Common myeloid progenitor, CD34-positive (primary cell): Measurements from ENCODE around the gene RBPJ.

ENCODE experiments used
- CTCF ChIA-PET: fragments of 350-600 bp; sonication (Branson Sonifier 250); formaldehyde crosslinking; loops from one replicate; lab custom pipeline; 2021; ENCODE audit warnings: antibody characterized with exemption; lab: Charles Lee
- POLR2A ChIA-PET: fragments of 350-600 bp; sonication (Branson Sonifier 250); formaldehyde crosslinking; loops from one replicate; lab custom pipeline; 2021; ENCODE audit warnings: antibody characterized with exemption; lab: Charles Lee
- DNase-seq, 3 donors: peaks; one replicate each; pipeline versions ENCODE4 v3.0.0 to v3.0.0-alpha.2; 2013
- H3K27ac ChIP-seq, 2 experiments: 1 replicate in 1 of 2; 2 replicates in 1 of 2; pipeline ENCODE4 v1.7.0; 2013; ENCODE audit warnings: inconsistent platforms in 2 of 2, low read length in 2 of 2, mild to moderate bottlenecking in 2 of 2, low read depth in 1 of 2, moderate library complexity in 1 of 2; ENCODE audit not compliant: severe bottlenecking in 2 of 2, insufficient read depth in 1 of 2, poor library complexity in 1 of 2
- H3K27me3 ChIP-seq, 5 experiments: replicated peaks in 2 of 5; 1 replicate in 3 of 5; 2 replicates in 2 of 5; pipeline versions ENCODE4 v1.6.1 to v1.7.0; 2013; ENCODE audit warnings: low read length in 4 of 5, mild to moderate bottlenecking in 2 of 5, moderate library complexity in 2 of 5, inconsistent platforms in 1 of 5; ENCODE audit not compliant: insufficient read depth in 5 of 5, control insufficient read depth in 4 of 5
- H3K36me3 ChIP-seq, 4 experiments: 1 replicate in 2 of 4; 2 replicates in 2 of 4; pipeline versions ENCODE4 v1.6.1 to v1.7.0; 2013; ENCODE audit warnings: low read length in 3 of 4, control low read depth in 1 of 4, mild to moderate bottlenecking in 1 of 4; ENCODE audit not compliant: control insufficient read depth in 4 of 4, insufficient read depth in 4 of 4
- H3K4me1 ChIP-seq, 4 experiments: 1 replicate in 3 of 4; 2 replicates in 1 of 4; pipeline versions ENCODE4 v1.6.1 to v1.7.1; 2013; ENCODE audit warnings: low read length in 3 of 4, mild to moderate bottlenecking in 3 of 4, control low read depth in 1 of 4, inconsistent platforms in 1 of 4, moderate library complexity in 1 of 4; ENCODE audit not compliant: control insufficient read depth in 4 of 4, insufficient read depth in 4 of 4; ENCODE audit errors: control extremely low read depth in 1 of 4
- H3K4me3 ChIP-seq, 7 experiments: 1 replicate in 4 of 7; 2 replicates in 3 of 7; pipeline versions ENCODE4 v1.5.1 to v1.7.0; 2013; ENCODE audit warnings: mild to moderate bottlenecking in 7 of 7, low read length in 6 of 7, moderate library complexity in 6 of 7, inconsistent platforms in 2 of 7, low read depth in 2 of 7, control low read depth in 1 of 7; ENCODE audit not compliant: insufficient read depth in 4 of 7, control insufficient read depth in 1 of 7; ENCODE audit errors: extremely low read depth in 1 of 7
- H3K9me3 ChIP-seq, 5 experiments: 1 replicate in 4 of 5; 2 replicates in 1 of 5; pipeline versions ENCODE4 v1.6.1 to v1.7.1; 2013; ENCODE audit warnings: low read length in 4 of 5, mild to moderate bottlenecking in 2 of 5, inconsistent platforms in 1 of 5, low read depth in 1 of 5, moderate library complexity in 1 of 5; ENCODE audit not compliant: control insufficient read depth in 4 of 5, insufficient read depth in 2 of 5; ENCODE audit errors: control extremely low read depth in 1 of 5
- WGBS: methylation state at CpG from one replicate; pipeline ENCODE4 v1.1.5; 2013; ENCODE audit not compliant: insufficient coverage; 5-methylcytosine and 5-hydroxymethylcytosine counted together

Gene RBPJ

GRCh38 chr4:26451597-26451996, 130.8 kb downstream of the RBPJ start:
- no peak overlapping the region for H3K27ac ChIP-seq
- H3K4me1 ChIP-seq, result peaks cover 2 to 17% (median 7%) of the 10 kb centered on the region in 4 experiments
- H3K36me3 ChIP-seq, result no peaks in the 10 kb centered on the region
- H3K4me3 ChIP-seq, result no peak overlapping the region
- DNase-seq, result no peak
- POLR2A ChIA-PET, result no interaction called here
- no peaks in the 10 kb centered on the region for H3K27me3 ChIP-seq
- H3K9me3 ChIP-seq, result no peaks in the 10 kb centered on the region
- CTCF ChIA-PET, result no interaction called here
- WGBS, result no CpG with 5 or more reads among the region's 3 CpGs

GRCh38 chr4:26452565-26453531, 132.0 kb downstream of the RBPJ start:
- DNase-seq, result no peak
- H3K27me3 ChIP-seq, result no peaks in the 10 kb centered on the region
- POLR2A ChIA-PET, result no interaction called here
- H3K9me3 ChIP-seq, result no peaks in the 10 kb centered on the region
- H3K4me3 ChIP-seq, result peak overlapping the region in 2 of 7 experiments; percentile 41 to 50
- H3K36me3 ChIP-seq, result no peaks in the 10 kb centered on the region
- no peak overlapping the region for H3K27ac ChIP-seq
- 86% methylated on average over 9 of the region's 15 CpGs for WGBS
- peaks cover 7 to 26% (median 15%) of the 10 kb centered on the region in 4 experiments for H3K4me1 ChIP-seq
- CTCF ChIA-PET, result no interaction called here

- Histone ChIP-seq H3K36me3 (no peaks in the 10 kb centered on the region), H3K4me3 (no peak overlapping the region), H3K27ac (no peak overlapping the region), H3K4me1 (peaks cover 11 to 36% (median 23%) of the 10 kb centered on the region in 4 experiments), H3K27me3 (no peaks in the 10 kb centered on the region), H3K9me3 (no peaks in the 10 kb centered on the region)
- ChIA-PET POLR2A (no interaction called here), CTCF (interaction anchor here (1.4 kb wide), 1 partner anchor 16 kb away, joined by 3 read pairs; no protein-coding TSS in a partner anchor)
- no peak for DNase-seq
- WGBS, result 92% methylated on average over 2 of the region's 3 CpGs
Observed at GRCh38 chr4:26454961-26455360, 134.1 kb downstream of the RBPJ start.

- Histone ChIP-seq H3K36me3 (no peaks in the 10 kb centered on the region), H3K27ac (no peak overlapping the region), H3K27me3 (no peaks in the 10 kb centered on the region), H3K4me3 (no peak overlapping the region), H3K4me1 (peaks cover 11 to 36% (median 23%) of the 10 kb centered on the region in 4 experiments), H3K9me3 (no peaks in the 10 kb centered on the region)
- no peak for DNase-seq
- ChIA-PET CTCF (interaction anchor here (1.4 kb wide), 1 partner anchor 16 kb away, joined by 3 read pairs; no protein-coding TSS in a partner anchor), POLR2A (no interaction called here)
- WGBS, result 100% methylated on average over 2 of the region's 2 CpGs
Observed at GRCh38 chr4:26455571-26455970, 134.8 kb downstream of the RBPJ start.

GRCh38 chr4:26457412-26457811, 136.6 kb downstream of the RBPJ start:
- POLR2A ChIA-PET, result no interaction called here

GRCh38 chr4:26458157-26458561, 137.3 kb downstream of the RBPJ start:
- H3K4me3 ChIP-seq, result peak overlapping the region in 3 of 7 experiments; percentile 41 to 47 (median 44)
- CTCF ChIA-PET, result interaction anchor here (0.6 to 3.1 kb wide), 14 partner anchors 10 to 1353 kb away, joined by 3 to 16 read pairs (median 4); no protein-coding TSS in a partner anchor
- no peaks in the 10 kb centered on the region for H3K36me3 ChIP-seq
- 10% methylated on average over 2 of the region's 7 CpGs for WGBS
- POLR2A ChIA-PET, result interaction anchor here (0.6 kb wide), 1 partner anchor 397 kb away, joined by 4 read pairs; no protein-coding TSS in a partner anchor
- H3K27me3 ChIP-seq, result no peaks in the 10 kb centered on the region
- H3K4me1 ChIP-seq, result peaks cover 9 to 21% (median 16%) of the 10 kb centered on the region in 4 experiments
- no peak overlapping the region for H3K27ac ChIP-seq
- H3K9me3 ChIP-seq, result no peaks in the 10 kb centered on the region
- DNase-seq, result peak; percentile 61 to 93 (median 93)

More at GRCh38 chr4:26457412-26457811, 136.6 kb downstream of the RBPJ start:
- Histone ChIP-seq H3K27me3 (no peaks in the 10 kb centered on the region), H3K4me3 (peak overlapping the region in 1 of 7 experiments; percentile 47), H3K4me1 (peaks cover 9 to 28% (median 18%) of the 10 kb centered on the region in 4 experiments), H3K9me3 (no peaks in the 10 kb centered on the region), H3K27ac (no peak overlapping the region), H3K36me3 (no peaks in the 10 kb centered on the region)
- CTCF ChIA-PET, result interaction anchor here (1.1 to 3.1 kb wide), 8 partner anchors 16 to 553 kb away, joined by 3 to 16 read pairs (median 5); no protein-coding TSS in a partner anchor
- no peak for DNase-seq
- 73% methylated on average over 5 of the region's 6 CpGs for WGBS
